SKM-1 (cell line): ENCODE data around the gene ANXA3.
A peak's percentile ranks its signal among the peaks of the same experiment; 100 is the strongest.
"Not testable (repeated sequence)": the region's sequence is repeated elsewhere in the genome, so short reads cannot be mapped to it uniquely, and the experiment has no call there.

Source experiments
- DNase-seq: peaks from one replicate; lab custom pipeline; 2025; ENCODE audit not compliant: unreplicated experiment; lab: John Stamatoyannopoulos, UW

The ANXA3 gene

DNA sequence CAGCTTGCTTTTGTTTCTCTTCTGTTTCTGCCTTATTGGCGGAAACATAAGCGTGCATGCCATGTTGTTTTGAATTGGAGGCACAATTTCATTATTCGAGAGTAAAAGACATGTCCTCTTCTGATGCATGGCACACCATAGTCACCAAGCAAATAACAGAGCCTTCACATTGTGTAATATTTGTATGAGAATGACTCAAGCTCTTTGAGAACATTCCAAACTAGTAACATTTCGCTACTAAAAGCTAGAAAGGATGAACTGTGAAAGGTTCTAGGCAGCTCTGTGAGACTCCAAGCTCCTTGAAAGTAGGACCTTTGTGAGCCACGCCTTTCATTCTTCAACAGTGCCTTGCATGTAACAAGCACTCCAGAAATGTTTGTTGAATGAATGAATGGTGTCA lies 9.2 kb upstream of the ANXA3 start:
- DNase-seq, result no peak

DNA sequence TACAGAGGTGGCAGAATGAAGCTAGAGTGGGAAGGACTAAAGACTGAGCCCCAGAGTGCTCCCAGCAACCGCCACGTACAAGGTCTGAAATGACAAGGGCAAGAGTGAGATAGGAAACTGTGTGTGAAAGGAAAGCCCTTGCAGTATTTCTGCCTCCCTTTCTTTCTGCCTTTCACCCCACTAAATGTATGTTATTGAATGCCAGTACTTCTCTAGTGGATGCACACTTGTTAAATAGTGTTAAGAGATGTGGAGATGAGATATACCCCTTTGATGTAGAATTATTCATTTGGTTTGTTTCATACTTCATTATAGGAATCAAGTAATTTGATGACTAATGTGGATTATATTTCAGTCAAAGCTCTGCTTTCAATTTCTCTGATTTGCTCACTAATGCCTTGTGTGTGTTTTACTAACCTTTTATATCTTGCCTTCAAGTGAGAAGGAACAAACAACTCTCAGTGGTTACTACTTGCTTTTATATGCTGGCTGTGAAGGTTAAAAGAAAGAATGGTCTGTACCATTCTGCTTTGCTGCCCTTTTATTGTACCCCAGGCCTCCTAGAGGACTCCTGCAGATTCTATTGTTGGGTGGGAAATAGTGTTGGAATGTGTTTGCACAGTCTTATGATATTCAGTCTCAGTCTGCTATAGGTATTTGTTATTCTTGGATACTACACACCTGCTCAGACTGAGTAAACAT lies 8.0 kb upstream of the ANXA3 start:
- no peak for DNase-seq

DNA sequence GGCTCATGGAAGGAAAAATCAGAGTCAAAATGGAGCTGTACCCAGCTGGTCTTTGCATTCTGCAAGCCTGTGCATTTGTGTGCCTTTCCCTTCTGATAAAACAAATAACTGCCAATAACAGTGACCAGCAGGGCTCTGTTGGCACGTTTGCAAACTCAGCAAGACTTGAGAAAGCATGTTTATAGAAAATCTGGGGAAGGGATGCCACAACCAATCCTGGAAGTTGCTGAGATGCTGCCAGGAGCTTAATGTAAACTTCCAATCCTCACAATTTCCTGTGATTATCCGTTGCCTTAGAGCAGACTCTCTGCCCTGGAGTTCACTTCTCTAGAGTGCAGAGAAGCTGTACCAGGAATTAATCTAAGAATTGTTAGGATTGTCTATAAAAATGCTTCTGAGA lies 6.9 kb upstream of the ANXA3 start:
- no peak for DNase-seq

DNA sequence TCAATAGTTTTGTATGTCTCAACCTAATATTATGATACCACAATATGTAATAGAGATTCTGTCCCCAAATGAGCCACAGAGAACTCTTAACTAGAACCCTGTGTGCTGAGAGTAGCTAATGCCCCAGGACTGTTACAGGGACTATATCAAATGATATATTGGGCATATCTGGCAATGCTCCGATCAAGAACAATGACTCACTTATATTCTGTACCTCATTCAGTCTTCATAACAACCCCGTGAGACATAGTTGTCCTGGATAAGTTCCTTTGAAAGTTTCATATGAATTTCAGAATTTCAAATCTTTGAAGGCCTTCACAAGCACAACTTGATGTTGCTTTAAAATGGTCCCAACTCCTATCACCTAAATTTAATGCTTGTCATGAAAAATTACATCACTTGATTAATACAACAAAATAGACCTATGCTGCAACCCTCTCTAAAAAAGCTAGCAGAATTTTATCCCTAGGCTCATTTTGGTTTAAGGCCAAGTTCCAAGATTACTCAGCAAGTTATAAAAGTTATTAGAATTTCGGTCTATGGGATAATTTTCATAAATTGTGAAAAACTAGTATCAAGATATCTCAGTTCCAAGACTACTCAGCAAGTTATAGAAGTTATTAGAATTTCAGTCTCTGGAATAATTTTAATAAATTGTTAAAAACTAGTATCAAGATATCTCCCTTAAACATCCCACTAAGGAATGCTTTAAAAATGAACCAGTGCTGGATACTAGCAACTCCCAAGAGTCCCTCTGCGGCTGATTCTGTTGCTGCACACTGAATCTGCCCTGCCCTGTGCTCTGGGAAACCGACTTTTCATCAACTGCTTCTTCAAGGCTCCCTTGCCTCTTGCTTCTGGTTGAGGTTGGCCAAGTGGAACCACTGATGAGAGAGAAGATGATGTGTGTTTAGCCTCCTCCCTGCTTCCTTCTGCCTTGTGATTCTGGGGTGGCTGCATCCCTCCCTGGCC lies 6.0 kb upstream of the ANXA3 start:
- DNase-seq, result no peak

DNA sequence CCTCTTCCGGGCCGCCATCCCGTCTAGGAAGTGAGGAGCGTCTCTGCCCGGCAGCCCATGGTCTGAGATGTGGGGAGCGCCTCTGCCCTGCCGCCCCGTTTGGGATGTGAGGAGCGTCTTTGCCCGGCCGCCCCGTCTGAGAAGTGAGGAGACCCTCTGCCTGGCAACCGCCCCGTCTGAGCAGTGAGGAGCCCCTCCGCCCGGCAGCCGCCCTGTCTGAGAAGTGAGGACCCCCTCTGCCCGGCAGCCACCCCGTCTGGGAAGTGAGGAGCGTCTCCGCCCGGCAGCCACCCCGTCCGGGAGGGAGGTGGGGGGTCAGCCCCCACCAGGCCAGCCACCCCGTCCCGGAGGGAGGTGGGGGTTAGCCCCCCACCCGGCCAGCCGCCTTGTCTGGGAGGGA lies 3.7 kb upstream of the ANXA3 start:
- DNase-seq, result not testable (repeated sequence)

DNA sequence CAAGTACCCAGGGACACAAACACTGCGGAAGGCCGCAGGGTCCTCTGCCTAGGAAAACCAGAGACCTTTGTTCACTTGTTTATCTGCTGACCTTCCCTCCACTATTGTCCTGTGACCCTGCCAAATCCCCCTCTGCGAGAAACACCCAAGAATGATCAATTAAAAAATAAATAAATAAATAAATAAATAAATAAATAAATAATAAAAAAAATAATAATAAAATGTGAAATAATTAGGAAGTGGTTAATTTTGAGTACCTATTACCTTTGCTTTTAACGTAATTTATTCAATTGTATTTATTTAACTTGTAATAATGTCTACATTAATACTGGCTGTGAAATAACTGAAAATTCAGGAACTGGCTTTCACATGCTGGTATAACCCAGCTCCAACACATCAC lies 2.7 kb upstream of the ANXA3 start:
- DNase-seq, result not testable (repeated sequence)

DNA sequence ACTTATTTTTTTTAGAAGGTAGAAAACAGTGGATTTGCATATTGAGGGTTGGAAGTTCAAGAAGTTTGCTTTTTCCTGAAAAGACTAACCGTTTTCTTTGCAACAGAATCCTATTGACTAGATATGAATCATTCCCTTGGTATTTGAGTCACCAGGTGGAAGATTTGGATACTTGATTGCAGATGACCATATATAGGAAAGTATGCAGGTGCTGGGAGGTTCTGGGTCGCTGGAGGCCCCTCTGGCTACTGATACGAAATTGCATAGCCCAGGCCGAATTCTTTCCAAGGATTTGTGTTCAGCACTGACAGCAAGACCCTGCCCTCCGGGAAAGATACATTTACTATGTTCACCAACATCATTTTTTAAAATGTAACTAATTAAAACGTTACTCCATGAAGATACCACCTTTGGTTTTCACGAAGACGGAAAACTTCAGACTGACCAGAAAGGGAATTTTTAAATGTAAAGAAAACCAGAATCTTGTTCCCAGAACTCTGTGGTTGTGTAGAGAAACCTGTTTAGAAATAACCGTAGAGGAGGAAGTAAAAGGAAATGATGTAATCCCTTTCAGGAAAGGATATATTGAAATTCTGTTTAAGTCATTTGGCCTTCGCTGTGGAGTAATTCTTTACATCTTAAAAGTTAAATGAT lies 946 bp downstream of the ANXA3 start:
- DNase-seq, result peak; percentile 78

DNA sequence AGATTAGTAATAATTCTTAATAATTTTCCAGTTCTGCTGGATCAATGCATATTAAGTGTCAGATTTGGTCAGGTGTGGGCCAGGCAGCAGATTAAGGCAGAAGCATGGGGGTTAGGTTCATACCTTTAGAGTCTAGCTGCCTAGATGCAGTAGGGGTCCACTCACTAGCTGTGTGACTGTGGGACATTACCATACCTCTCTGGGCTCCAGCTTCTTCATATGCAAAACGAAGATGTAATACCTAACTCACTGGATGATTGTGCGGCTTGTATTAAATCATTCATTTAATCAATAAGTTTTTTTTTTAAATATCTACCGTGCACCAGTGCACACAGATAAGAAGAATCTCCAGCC lies 1.4 kb downstream of the ANXA3 start:
- DNase-seq, result no peak

DNA sequence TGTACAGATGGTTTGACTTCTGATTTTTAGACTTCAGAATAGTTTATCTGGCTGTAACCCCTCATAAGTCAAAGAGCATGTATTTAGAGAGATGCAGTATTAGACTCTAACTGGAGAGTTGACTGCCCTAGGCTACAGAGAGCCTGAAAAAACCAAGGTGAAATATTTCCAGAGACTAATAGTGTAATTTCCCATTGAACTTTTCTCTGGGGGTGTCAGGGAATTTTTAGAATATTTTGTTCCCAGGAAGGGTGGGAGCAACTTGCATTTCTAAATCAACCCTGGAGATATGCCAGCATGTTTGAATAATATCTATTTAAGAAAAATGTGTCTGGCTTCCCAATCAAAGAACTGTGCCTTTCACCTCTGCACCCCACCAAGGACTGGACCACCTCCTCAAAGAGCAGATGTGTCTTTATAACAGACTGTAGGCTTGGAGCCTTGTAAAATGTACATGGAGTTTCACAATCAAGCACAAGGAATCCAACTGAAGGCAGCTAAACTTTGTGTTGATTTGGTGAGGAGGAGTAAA lies 2.0 kb downstream of the ANXA3 start:
- DNase-seq, result no peak

DNA sequence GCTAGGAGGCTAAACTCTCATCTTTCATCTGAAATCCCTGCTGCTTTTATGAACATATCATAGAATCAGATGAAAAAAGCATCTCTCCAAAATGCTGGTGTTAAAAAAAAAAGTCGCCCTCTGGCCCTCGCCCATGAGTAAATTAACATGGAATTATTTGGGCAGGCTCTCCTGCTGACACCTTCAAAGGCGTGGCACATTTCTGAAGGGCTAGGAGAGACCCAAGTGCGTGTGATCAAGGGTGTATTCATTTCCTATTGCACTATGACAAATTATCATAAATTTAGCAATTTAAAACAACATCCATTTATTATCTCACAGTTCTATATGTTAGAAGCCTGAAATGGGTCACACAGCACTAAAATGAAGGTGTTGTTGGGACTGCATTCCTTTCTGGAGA lies 5.1 kb downstream of the ANXA3 start:
- no peak for DNase-seq

DNA sequence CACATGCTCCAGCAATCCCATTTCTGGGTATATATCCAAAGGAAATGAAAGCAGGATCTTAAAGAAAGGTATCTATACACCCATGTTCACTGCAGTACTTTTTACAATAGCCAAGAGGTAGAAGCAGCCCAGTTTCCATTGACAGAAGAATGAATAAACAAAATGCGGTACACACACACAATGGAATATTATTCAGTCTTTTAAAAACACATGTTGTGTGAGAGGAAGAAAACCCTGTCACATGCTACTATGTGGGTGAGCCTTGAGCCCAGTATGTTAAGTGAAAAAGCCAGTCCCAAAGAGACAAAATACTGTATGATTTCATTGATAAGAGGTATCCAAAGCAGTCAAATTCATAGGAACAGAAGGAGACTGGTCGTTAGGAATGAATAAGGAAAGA lies 6.3 kb downstream of the ANXA3 start:
- DNase-seq, result no peak

DNA sequence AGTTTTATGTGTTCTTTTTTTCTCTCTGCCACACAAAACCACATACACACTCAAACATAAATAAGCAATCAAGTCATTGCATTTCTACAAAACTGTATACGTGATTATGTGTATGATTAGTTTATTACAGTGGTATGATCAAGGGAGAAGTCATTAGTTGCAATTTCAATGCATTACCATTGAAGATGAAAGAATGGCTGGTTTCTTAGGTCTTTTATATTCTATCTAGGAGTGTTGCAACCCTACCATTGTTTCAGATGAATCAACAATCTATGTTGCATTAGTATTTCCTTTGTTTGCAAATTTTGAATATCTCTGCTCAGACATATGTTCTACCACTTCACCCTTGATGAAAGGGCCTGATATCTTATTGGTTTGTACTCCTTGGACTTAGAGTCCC lies 6.8 kb downstream of the ANXA3 start:
- DNase-seq, result no peak

DNA sequence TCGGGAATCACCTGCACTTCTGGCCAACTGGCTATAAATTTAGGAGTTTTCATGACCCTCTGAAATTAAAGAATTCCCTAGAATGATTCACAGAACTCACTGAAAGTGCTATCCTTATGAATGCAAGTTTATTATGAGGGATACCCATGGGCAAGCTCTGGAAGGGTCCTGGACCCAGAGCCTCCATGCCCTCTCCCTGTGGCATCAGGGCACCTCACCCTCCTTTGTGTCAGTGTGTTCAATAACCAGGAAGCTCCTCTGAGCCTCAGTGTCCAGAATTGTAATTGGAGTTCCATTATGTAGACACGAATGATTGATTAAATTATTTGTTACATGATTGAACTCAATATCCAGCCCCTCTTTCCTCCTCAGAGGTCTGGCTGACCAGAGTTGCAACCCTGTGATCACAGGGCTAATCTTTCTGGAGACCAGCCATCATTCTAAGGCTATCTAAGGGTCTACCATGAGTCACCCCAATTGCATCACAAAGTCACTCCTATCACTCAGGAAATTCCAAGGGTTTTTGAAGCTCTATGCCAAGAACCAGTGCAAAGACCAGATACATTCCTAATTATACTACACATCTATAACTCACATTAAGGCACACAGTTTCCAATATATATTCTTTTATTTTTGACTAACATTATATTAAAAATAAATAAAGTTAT lies 8.9 kb downstream of the ANXA3 start:
- DNase-seq, result no peak

DNA sequence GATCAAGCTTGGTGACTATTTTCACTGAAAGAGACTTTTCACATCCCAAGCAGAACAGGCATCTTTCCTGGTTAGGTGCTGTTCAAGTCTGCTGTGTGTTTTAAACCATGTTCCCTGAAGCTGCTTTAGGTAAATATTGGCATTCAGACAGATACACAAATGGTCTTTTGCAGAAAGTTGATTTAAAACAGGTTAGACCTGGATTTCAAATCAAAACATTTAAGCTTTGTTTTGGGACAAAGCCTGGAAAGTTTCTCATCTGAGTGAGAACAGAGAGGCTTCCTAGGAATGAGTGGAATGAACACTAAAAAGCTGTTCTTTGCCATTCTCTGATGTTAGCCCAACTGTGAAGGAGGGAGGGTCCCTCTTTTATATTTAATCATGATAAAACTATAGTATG lies 10.1 kb downstream of the ANXA3 start:
- no peak for DNase-seq

DNA sequence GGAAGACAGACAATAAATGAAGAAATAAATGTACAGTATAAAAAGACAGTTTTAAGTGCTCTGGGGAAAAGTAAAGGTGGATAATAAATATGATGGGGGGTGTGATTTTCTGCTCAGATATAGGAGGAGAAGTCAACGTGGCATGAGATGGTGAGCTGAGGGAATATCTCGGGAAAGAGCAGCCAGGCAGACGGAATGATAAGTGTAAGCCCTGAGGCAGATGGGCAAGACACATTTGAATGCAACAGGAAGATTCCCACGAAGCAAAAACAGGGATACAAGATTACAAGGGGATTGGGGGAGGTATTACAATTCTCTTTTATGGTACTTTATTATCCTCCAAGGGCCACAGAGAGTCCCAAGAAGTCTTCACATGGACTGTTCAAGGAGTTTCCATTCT lies 11.1 kb downstream of the ANXA3 start:
- DNase-seq, result no peak

DNA sequence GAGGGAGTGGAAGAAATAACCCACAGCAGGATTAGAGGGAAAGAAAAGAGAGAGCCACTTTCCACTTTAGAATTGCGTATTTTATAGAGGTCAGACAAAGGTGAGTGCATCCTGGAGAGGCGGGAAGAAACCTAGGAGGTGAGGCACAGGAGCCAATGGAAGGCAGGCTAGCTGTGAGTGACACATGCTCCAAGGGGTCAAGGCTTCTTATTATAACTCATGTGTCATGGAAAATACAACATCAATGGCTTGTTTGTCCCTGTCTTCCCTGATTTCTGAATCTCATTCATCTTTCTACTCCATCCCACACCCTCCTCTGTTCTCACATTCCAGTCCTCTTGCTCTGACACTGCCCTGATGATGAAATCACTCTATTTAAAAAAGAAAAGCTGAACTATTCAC lies 14.4 kb downstream of the ANXA3 start:
- DNase-seq, result no peak

DNA sequence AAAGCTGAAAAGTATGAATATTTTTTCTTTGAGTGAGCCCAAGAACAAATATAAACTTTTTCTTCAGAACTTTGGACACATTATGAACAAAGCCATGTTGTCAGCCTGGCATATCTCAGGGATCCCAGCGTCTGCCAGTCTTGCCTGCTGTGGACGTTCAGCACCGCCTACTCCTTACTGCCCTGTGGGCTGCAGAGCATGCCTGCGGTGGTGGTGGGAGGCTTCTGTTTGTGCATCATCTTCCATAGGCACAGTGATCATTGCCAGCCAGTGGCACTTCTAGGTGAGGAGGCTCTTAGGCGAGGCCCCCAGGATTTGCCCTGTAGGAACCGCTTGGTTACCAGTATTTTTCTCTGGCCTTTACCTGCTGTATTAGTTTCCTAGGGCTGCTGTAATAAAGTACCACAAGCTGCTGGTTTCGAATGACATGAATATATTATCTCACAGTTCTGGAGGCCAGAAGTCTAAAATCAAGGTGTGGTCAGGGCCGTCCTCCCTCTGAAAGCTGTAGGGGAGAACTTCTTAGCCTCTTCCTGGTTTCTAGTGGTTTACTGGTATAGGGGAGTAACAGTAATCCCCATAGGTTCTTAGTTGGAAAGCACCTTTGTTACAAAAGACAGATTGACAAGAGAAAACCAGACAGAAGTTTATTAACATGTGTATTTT lies 15.4 kb downstream of the ANXA3 start:
- DNase-seq, result no peak

DNA sequence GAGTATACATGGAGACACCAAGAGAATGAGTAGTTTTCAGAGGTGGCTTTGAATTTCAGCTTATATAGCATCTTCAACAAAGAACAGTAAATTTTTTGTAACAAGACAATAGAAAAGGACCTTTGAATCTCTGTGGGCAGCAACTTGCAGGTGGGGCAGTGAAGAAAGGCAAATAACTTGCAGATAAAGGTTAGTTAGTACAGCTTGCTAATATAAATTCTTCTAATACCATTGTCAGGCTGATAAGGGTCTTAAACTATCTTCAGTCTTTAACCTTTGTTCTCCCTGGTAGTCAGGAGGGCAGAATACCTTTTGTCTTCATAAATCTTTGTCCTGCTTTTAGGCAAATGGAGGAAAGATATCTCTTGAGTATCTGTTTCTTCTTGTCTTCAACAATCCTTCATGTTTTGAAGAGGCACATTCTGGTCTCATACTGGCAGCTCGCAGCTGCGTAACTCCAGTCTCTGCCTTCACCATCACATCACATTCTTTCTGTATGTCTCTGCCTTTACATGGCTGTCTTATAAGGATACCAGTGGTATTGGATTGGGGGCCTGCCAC lies 16.0 kb downstream of the ANXA3 start:
- no peak for DNase-seq

DNA sequence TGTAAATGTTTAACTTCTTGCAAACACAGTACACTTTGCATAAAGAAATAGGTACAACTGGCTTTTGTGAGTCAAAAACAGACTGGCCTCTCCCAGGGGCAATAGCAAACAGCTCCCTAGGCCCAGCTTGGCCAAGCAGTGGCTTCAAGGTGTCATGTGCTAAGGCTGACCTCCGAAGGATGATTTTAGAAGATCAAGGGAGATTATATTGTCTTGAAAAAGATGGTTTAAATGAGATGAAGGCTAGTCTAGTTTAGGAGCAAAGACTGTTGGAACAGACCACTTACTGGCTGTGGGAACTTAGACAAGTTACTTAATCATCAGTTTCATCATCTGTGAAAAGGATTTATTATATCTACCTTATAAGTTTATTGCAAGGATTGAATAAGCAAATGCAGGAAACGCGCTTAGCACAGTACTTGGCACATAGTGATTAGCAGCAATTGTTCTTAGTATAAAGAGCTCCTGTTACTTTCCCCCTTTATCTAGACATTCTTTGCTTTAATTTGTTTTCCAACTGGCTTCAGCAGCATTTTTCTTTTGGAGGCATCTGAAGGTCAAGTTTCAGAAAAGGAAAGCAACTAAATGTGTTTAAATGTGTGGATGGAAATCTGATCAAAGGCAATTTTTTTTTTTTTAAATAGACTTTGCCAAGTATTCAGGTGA lies 17.2 kb downstream of the ANXA3 start:
- no peak for DNase-seq

DNA sequence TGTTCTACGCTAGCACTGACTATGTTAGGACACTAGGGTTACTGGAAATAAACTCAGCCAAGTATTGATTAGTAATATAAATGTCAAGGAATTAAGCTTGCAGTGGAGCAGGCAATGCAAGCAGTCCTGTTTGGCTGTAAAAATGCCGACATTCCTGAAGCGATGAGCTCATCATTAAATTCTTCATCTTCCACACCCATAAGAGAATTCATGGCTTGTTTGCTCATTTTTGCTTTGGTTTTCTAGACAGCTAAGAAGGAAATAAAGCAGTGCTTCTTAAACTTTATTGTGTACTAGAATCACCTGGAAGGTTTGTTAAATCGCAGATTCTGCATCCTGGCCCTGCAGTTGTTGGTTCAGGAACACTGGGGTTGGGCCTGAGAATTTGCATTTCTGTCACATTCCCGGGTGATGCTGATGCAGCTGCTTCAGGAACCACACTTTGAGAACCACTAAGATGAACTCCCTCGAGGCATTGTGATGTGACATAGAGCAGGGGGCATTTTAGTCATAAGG lies 17.8 kb downstream of the ANXA3 start:
- no peak for DNase-seq
